ENCODE data around the gene PIEZO2.

Gene PIEZO2

GRCh38 chr18:10723496-10723895 lies 425.9 kb downstream of the PIEZO2 start:
- no peak for DNase-seq

- no peak for DNase-seq
Observed at GRCh38 chr18:10718809-10719208, 430.6 kb downstream of the PIEZO2 start.

GRCh38 chr18:10715791-10716190 lies 433.6 kb downstream of the PIEZO2 start:
- no peak for DNase-seq

- DNase-seq: no peak
Observed at GRCh38 chr18:10713409-10713808, 436.0 kb downstream of the PIEZO2 start.

- DNase-seq: no peak
Observed at GRCh38 chr18:10707294-10707693, 442.1 kb downstream of the PIEZO2 start.

GRCh38 chr18:10705786-10706185 lies 443.6 kb downstream of the PIEZO2 start:
- DNase-seq: no peak

GRCh38 chr18:10705291-10705690 lies 444.1 kb downstream of the PIEZO2 start:
- DNase-seq: no peak

- DNase-seq: no peak
Observed at GRCh38 chr18:10702206-10702605, 447.2 kb downstream of the PIEZO2 start.

GRCh38 chr18:10690366-10690765 lies 459.0 kb downstream of the PIEZO2 start:
- DNase-seq: no peak

GRCh38 chr18:10690035-10690329 lies 459.4 kb downstream of the PIEZO2 start:
- no peak for DNase-seq

- no peak for DNase-seq
Observed at GRCh38 chr18:10689236-10690034, 459.9 kb downstream of the PIEZO2 start.

GRCh38 chr18:10688766-10689165 lies 460.6 kb downstream of the PIEZO2 start:
- no peak for DNase-seq

- DNase-seq: no peak
Observed at GRCh38 chr18:10687161-10687925, 462.0 kb downstream of the PIEZO2 start.

- no peak for DNase-seq
Observed at GRCh38 chr18:10686308-10686707, 463.1 kb downstream of the PIEZO2 start.

GRCh38 chr18:10685484-10685883 lies 463.9 kb downstream of the PIEZO2 start:
- no peak for DNase-seq

- no peak for DNase-seq
Observed at GRCh38 chr18:10682368-10682714, 467.0 kb downstream of the PIEZO2 start.

GRCh38 chr18:10681581-10682367 lies 467.6 kb downstream of the PIEZO2 start:
- no peak for DNase-seq

GRCh38 chr18:10680271-10680596 lies 469.1 kb downstream of the PIEZO2 start:
- no peak for DNase-seq

- no peak for DNase-seq
Observed at GRCh38 chr18:10679557-10680270, 469.7 kb downstream of the PIEZO2 start.

GRCh38 chr18:10671441-10671840 lies 477.9 kb downstream of the PIEZO2 start:
- no peak for DNase-seq

GRCh38 chr18:10670856-10671255 lies 478.5 kb downstream of the PIEZO2 start:
- no peak for DNase-seq

GRCh38 chr18:10669441-10670100 lies 479.8 kb downstream of the PIEZO2 start:
- DNase-seq: no peak

GRCh38 chr18:10663750-10664149 lies 485.6 kb downstream of the PIEZO2 start:
- DNase-seq: no peak

Measured in cerebellar nuclear complex (tissue), 1 donor.